ENCODE measurements around the gene MTUS2. TPM values are rescaled to one million over a fixed set of nuclear protein-coding genes. Genes with fewer than 3 reads are reported as not detected.

Gene MTUS2
- total RNA-seq, 1 experiment from 2014 or later = 0.11 TPM

DNA sequence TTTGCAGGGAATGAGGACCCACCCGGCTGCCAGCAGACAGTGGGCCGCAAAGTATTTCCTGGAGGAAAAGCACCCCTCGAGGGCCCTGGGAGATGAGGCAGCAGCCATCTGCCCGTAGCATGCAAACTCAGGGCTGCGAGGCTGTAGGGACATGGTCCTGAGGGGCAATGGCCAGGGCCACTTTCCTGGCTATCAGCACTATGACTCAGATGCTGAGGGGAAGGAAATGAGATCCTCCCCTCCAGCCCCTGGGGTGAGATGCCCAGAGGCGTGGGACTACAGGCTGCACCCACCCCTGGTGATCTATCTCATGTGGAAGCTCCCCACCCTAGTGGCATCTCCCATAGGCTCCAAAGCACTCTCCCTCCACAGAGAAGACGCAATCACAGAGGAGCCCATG, 695.2 kb downstream of the MTUS2 start:
- Histone ChIP-seq H3K9me3 (ENCODE audit: low read depth, low read length, poor library complexity, severe bottlenecking) (no peaks in the 10 kb centered on the region), H3K36me3 (ENCODE audit: insufficient read depth, low read length, poor library complexity, severe bottlenecking) (peaks cover 65% of the 10 kb centered on the region), H3K4me3 (ENCODE audit: low read depth, low read length, poor library complexity, severe bottlenecking) (no peak overlapping the region), H3K27ac (ENCODE audit: low read depth, low read length, poor library complexity, severe bottlenecking) (no peak overlapping the region), H3K4me1 (ENCODE audit: insufficient read depth, low read length, poor library complexity, severe bottlenecking) (no peaks in the 10 kb centered on the region), H3K27me3 (replicated peaks; ENCODE audit: insufficient read depth, low read depth, low read length, poor library complexity) (no peaks in the 10 kb centered on the region)
- ChIA-PET POLR2A (ENCODE audit: low non-redundant PET) (no interaction called here), CTCF (no interaction called here)
- BruUV-seq (replicated peaks) = no TSS peak
- no peak for DNase-seq (ENCODE audit: low spot score)
- no peak for TF ChIP-seq EZH2 (IDR thresholded peaks at IDR 0.05; ENCODE audit: borderline replicate concordance, low read depth, low read length, poor library complexity, severe bottlenecking)
- intact Hi-C loops (cut with micrococcal nuclease; ENCODE audit: unreplicated experiment) = no loop called here

DNA sequence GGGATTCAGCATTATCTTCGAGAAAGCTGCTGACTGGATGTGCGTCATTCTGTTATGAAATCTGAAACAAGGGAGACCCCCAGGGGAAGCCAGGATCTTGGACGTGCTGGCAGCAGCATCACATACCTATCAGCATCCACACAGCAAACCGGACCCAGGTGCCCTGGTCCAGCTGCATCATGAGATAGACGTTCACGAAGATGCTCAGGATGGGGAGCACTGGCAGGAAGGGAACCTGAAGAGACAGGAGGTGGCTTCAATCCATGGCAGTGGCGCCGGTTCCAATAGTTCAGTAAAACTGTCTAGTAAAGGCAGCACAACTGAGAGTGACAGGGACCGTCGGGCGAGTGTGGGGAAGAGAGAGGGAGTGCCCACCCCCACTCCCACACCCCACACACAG, 695.9 kb downstream of the MTUS2 start:
- no peaks in the 10 kb centered on the region for H3K9me3 ChIP-seq (ENCODE audit: low read depth, low read length, poor library complexity, severe bottlenecking)
- H3K36me3 ChIP-seq (ENCODE audit: insufficient read depth, low read length, poor library complexity, severe bottlenecking) = peaks cover 65% of the 10 kb centered on the region
- intact Hi-C loops (cut with micrococcal nuclease; ENCODE audit: unreplicated experiment) = no loop called here
- H3K27me3 ChIP-seq (replicated peaks; ENCODE audit: insufficient read depth, low read depth, low read length, poor library complexity) = no peaks in the 10 kb centered on the region
- ChIA-PET POLR2A (ENCODE audit: low non-redundant PET) (no interaction called here), CTCF (no interaction called here)
- no peak for DNase-seq (ENCODE audit: low spot score)
- H3K4me3 ChIP-seq (ENCODE audit: low read depth, low read length, poor library complexity, severe bottlenecking) = no peak overlapping the region
- no peak overlapping the region for H3K27ac ChIP-seq (ENCODE audit: low read depth, low read length, poor library complexity, severe bottlenecking)
- no TSS peak for BruUV-seq (replicated peaks)
- TF ChIP-seq CTCF (conservative IDR thresholded peaks at IDR 0.05; ENCODE audit: low read depth, low read length) = no peak
- no peak for TF ChIP-seq EZH2 (IDR thresholded peaks at IDR 0.05; ENCODE audit: borderline replicate concordance, low read depth, low read length, poor library complexity, severe bottlenecking)
- H3K4me1 ChIP-seq (ENCODE audit: insufficient read depth, low read length, poor library complexity, severe bottlenecking) = peaks cover 4% of the 10 kb centered on the region

- no peaks in the 10 kb centered on the region for H3K27me3 ChIP-seq (replicated peaks; ENCODE audit: insufficient read depth, low read depth, low read length, poor library complexity)
- ChIA-PET CTCF (no interaction called here), POLR2A (ENCODE audit: low non-redundant PET) (no interaction called here)
- peaks cover 70% of the 10 kb centered on the region for H3K36me3 ChIP-seq (ENCODE audit: insufficient read depth, low read length, poor library complexity, severe bottlenecking)
- no peak for TF ChIP-seq CTCF (conservative IDR thresholded peaks at IDR 0.05; ENCODE audit: low read depth, low read length)
- no peak for TF ChIP-seq EZH2 (IDR thresholded peaks at IDR 0.05; ENCODE audit: borderline replicate concordance, low read depth, low read length, poor library complexity, severe bottlenecking)
- H3K27ac ChIP-seq (ENCODE audit: low read depth, low read length, poor library complexity, severe bottlenecking) = no peak overlapping the region
- no TSS peak for BruUV-seq (replicated peaks)
- no peak for DNase-seq (ENCODE audit: low spot score)
- H3K4me1 ChIP-seq (ENCODE audit: insufficient read depth, low read length, poor library complexity, severe bottlenecking) = peaks cover 4% of the 10 kb centered on the region
- intact Hi-C loops (cut with micrococcal nuclease; ENCODE audit: unreplicated experiment) = no loop called here
- H3K9me3 ChIP-seq (ENCODE audit: low read depth, low read length, poor library complexity, severe bottlenecking) = no peaks in the 10 kb centered on the region
- no peak overlapping the region for H3K4me3 ChIP-seq (ENCODE audit: low read depth, low read length, poor library complexity, severe bottlenecking)
These were observed 696.7 kb downstream of the MTUS2 start for GRCh38 chr13:29516880-29517279.

- intact Hi-C loops (cut with micrococcal nuclease; ENCODE audit: unreplicated experiment) = no loop called here
- DNase-seq (ENCODE audit: low spot score) = no peak
- Histone ChIP-seq H3K4me1 (ENCODE audit: insufficient read depth, low read length, poor library complexity, severe bottlenecking) (peaks cover 4% of the 10 kb centered on the region), H3K36me3 (ENCODE audit: insufficient read depth, low read length, poor library complexity, severe bottlenecking) (peaks cover 75% of the 10 kb centered on the region), H3K27me3 (replicated peaks; ENCODE audit: insufficient read depth, low read depth, low read length, poor library complexity) (no peaks in the 10 kb centered on the region), H3K9me3 (ENCODE audit: low read depth, low read length, poor library complexity, severe bottlenecking) (no peaks in the 10 kb centered on the region), H3K4me3 (ENCODE audit: low read depth, low read length, poor library complexity, severe bottlenecking) (no peak overlapping the region), H3K27ac (ENCODE audit: low read depth, low read length, poor library complexity, severe bottlenecking) (no peak overlapping the region)
- CTCF ChIA-PET = no interaction called here
- no peak for TF ChIP-seq EZH2 (IDR thresholded peaks at IDR 0.05; ENCODE audit: borderline replicate concordance, low read depth, low read length, poor library complexity, severe bottlenecking)
- TF ChIP-seq CTCF (conservative IDR thresholded peaks at IDR 0.05; ENCODE audit: low read depth, low read length) = no peak
- POLR2A ChIA-PET (ENCODE audit: low non-redundant PET) = no interaction called here
- BruUV-seq (replicated peaks) = no TSS peak
These were observed 699.8 kb downstream of the MTUS2 start for GRCh38 chr13:29519921-29520320.
